ENCODE measurements around the gene KCNJ3. TPM values are rescaled to one million over a fixed set of nuclear protein-coding genes. Genes with fewer than 3 reads are reported as not detected.

The KCNJ3 gene
- total RNA-seq, 1 experiment from 2014 or later: 0.21 TPM

- no peaks in the 10 kb centered on the region for H3K36me3 ChIP-seq (ENCODE audit: control insufficient read depth, insufficient read depth, low read length)
- CTCF ChIA-PET: no interaction called here
- H3K9me3 ChIP-seq (ENCODE audit: control insufficient read depth, insufficient read depth, low read depth, low read length): no peaks in the 10 kb centered on the region; the same call in 1 of the 2 replicates
- in situ Hi-C loops (cut with HindIII; ENCODE audit: low pct_unique_long_range_greater_than_20kb, low sequenced_read_pairs) (no loop called here), intact Hi-C loops (cut with micrococcal nuclease; ENCODE audit: unreplicated experiment) (no loop called here)
- POLR2A ChIA-PET: no interaction called here
- TF ChIP-seq REST (IDR thresholded peaks at IDR 0.05; ENCODE audit: insufficient read depth in 1 of 2, low read depth in 2 of 2, low read length in 1 of 2) (no peak), CTCF (IDR thresholded peaks at IDR 0.05) (no peak), SIN3A (IDR thresholded peaks at IDR 0.05; ENCODE audit: borderline replicate concordance, insufficient read depth, low read depth, low read length) (no peak), TCF7L2 (IDR thresholded peaks at IDR 0.05; ENCODE audit: low read depth, low read length) (no peak), POLR2AphosphoS5 (IDR thresholded peaks at IDR 0.05; ENCODE audit: low read depth, low read length) (no peak)
- BruUV-seq (replicated peaks): no TSS peak
- ATAC-seq (no peak), DNase-seq (ENCODE audit: low read depth, low spot score) (no peak)
- H3K27ac ChIP-seq (ENCODE audit: low read length): no peak overlapping the region
- no peaks in the 10 kb centered on the region for H3K27me3 ChIP-seq (ENCODE audit: control insufficient read depth, insufficient read depth, low read length)
- no peaks in the 10 kb centered on the region for H3K4me1 ChIP-seq (ENCODE audit: control insufficient read depth, insufficient read depth, low read length)
- no peak overlapping the region for H3K4me3 ChIP-seq (ENCODE audit: low read depth in 2 of 2, low read length in 2 of 2)
Measured at GRCh38 chr2:154882725-154883124, 184.2 kb downstream of the KCNJ3 start.

- ChIA-PET CTCF (no interaction called here), POLR2A (no interaction called here)
- no peaks in the 10 kb centered on the region for H3K4me1 ChIP-seq (ENCODE audit: control insufficient read depth, insufficient read depth, low read length)
- H3K9me3 ChIP-seq (ENCODE audit: control insufficient read depth, insufficient read depth, low read depth, low read length): no peaks in the 10 kb centered on the region; the same call in 1 of the 2 replicates
- intact Hi-C loops (cut with micrococcal nuclease; ENCODE audit: unreplicated experiment) (no loop called here), in situ Hi-C loops (cut with HindIII; ENCODE audit: low pct_unique_long_range_greater_than_20kb, low sequenced_read_pairs) (no loop called here)
- H3K4me3 ChIP-seq (ENCODE audit: low read depth in 2 of 2, low read length in 2 of 2): no peak overlapping the region
- no peaks in the 10 kb centered on the region for H3K27me3 ChIP-seq (ENCODE audit: control insufficient read depth, insufficient read depth, low read length)
- no peak for ATAC-seq
- no TSS peak for BruUV-seq (replicated peaks)
- DNase-seq (ENCODE audit: low read depth, low spot score): no peak
- TF ChIP-seq SIN3A (IDR thresholded peaks at IDR 0.05; ENCODE audit: borderline replicate concordance, insufficient read depth, low read depth, low read length) (no peak), TCF7L2 (IDR thresholded peaks at IDR 0.05; ENCODE audit: low read depth, low read length) (no peak), REST (IDR thresholded peaks at IDR 0.05; ENCODE audit: insufficient read depth in 1 of 2, low read depth in 2 of 2, low read length in 1 of 2) (no peak), CTCF (IDR thresholded peaks at IDR 0.05) (no peak), POLR2AphosphoS5 (IDR thresholded peaks at IDR 0.05; ENCODE audit: low read depth, low read length) (no peak)
- H3K27ac ChIP-seq (ENCODE audit: low read length): no peak overlapping the region
- no peaks in the 10 kb centered on the region for H3K36me3 ChIP-seq (ENCODE audit: control insufficient read depth, insufficient read depth, low read length)
Measured at GRCh38 chr2:154886316-154886715, 187.8 kb downstream of the KCNJ3 start.
